ENCODE measurements around the gene C4A.
"Not testable (repeated sequence)": the region's sequence is repeated elsewhere in the genome, so short reads cannot be mapped to it uniquely, and the experiment has no call there.

DNA sequence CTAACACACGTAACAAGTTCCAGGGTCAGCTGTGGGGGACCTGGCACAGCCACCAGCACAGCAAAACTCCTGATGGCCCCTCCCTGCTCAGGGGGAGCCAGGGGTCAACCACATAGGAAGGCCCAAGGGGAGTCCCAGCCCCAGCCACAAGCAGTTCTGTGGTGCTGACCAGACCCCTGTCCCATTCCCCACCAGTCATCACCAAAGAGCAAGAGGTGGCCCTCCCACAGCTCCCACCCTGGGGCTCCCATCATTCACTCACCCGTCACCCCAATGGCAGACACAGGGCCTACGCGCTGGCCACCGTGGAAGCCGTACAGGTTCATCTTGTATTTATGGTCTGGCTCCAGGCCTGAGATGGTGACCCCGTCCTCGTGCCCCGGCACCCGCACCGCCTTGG, 67.9 kb downstream of the C4A start:
- TF ChIP-seq, protein P1, sequence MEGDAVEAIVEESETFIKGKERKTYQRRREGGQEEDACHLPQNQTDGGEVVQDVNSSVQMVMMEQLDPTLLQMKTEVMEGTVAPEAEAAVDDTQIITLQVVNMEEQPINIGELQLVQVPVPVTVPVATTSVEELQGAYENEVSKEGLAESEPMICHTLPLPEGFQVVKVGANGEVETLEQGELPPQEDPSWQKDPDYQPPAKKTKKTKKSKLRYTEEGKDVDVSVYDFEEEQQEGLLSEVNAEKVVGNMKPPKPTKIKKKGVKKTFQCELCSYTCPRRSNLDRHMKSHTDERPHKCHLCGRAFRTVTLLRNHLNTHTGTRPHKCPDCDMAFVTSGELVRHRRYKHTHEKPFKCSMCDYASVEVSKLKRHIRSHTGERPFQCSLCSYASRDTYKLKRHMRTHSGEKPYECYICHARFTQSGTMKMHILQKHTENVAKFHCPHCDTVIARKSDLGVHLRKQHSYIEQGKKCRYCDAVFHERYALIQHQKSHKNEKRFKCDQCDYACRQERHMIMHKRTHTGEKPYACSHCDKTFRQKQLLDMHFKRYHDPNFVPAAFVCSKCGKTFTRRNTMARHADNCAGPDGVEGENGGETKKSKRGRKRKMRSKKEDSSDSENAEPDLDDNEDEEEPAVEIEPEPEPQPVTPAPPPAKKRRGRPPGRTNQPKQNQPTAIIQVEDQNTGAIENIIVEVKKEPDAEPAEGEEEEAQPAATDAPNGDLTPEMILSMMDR (IDR thresholded peaks at IDR 0.05) = not testable (repeated sequence)
- not testable (repeated sequence) for TF ChIP-seq KDM1A (IDR thresholded peaks at IDR 0.05; ENCODE audit: low read depth); POLR2A (IDR thresholded peaks at IDR 0.05; ENCODE audit: low read length); ZFP36 (IDR thresholded peaks at IDR 0.05; ENCODE audit: borderline replicate concordance, partially characterized antibody); MAZ (IDR thresholded peaks at IDR 0.05; ENCODE audit: borderline replicate concordance, low read depth, low read length); FOSL2 (IDR thresholded peaks at IDR 0.05); FOSL2 (CRISPR knock-in tag; IDR thresholded peaks at IDR 0.05)
